K562 (cell line): ENCODE data around the gene DAZAP1. TPM values are rescaled to one million over a fixed set of nuclear protein-coding genes. Genes with fewer than 3 reads are reported as not detected.

Experiments used
- ATAC-seq: fragments of 200-7000 bp; cut with Tn5 transposase; 3 replicates; pipeline ENCODE4 v1.9.1; 2020; ENCODE audit warnings: moderate library complexity
- BruUV-seq: library from RNA; stranded (reverse); fragments of 400-500 nt; replicated peaks from 2 replicates; lab custom pipeline; 2021; lab: Mats Ljungman, UMichigan
- CTCF ChIA-PET: fragments of 300-600 bp; formaldehyde crosslinking; extraction: SDS; loops from one replicate; lab custom pipeline; 2021; ENCODE audit warnings: low intra/inter-chr PET ratio; lab: Yijun Ruan, JAX
- POLR2A ChIA-PET: fragments of 300-600, 350-650 bp; sonication (Branson Sonifier 250); formaldehyde crosslinking; extraction: SDS; loops from one replicate; lab custom pipeline; 2021; ENCODE audit warnings: antibody characterized with exemption, inconsistent platforms; lab: Yijun Ruan, JAX
- DNase-seq, 4 experiments: peaks; one replicate each; pipeline versions ENCODE4 v3.0.0 to v3.0.0-alpha.2; 2011 to 2018; ENCODE audit warnings: low spot score in 3 of 4, mixed read lengths in 3 of 4; ENCODE audit errors: extremely low read depth in 1 of 4
- FAIRE-seq: peaks from 2 replicates; lab custom pipeline; 2011; peaks lifted over from hg19 to GRCh38; lab: Jason Lieb, UNC
- H2AFZ ChIP-seq: 2 replicates; pipeline ENCODE4 v1.6.0; 2011; ENCODE audit warnings: low read depth, low read length, control low read depth, inconsistent platforms
- H3K27ac ChIP-seq: fragments of 200-600 bp; 3 replicates; pipeline ENCODE4 v1.8.0; 2011; ENCODE audit warnings: low read depth, mild to moderate bottlenecking, control low read depth, inconsistent platforms, low read length, moderate library complexity, mixed read lengths; ENCODE audit errors: extremely low read depth
- H3K27me3 ChIP-seq, 2 experiments: fragments of 300-600 bp in 1 of 2; 2 replicates in 1 of 2; 3 replicates in 1 of 2; pipeline versions ENCODE4 v1.6.0 to v1.8.0; 2011; ENCODE audit warnings: inconsistent platforms in 2 of 2, low read length in 2 of 2, mild to moderate bottlenecking in 1 of 2, mixed read lengths in 1 of 2, moderate library complexity in 1 of 2; ENCODE audit not compliant: control insufficient read depth in 2 of 2, insufficient read depth in 2 of 2
- H3K36me3 ChIP-seq: fragments of 300-600 bp; 3 replicates; pipeline ENCODE4 v1.8.0; 2011; ENCODE audit warnings: mild to moderate bottlenecking, low read length, inconsistent platforms; ENCODE audit not compliant: control insufficient read depth, insufficient read depth
- H3K4me1 ChIP-seq, 2 experiments: fragments of 200-600 bp in 1 of 2; replicated peaks in 1 of 2; 2 replicates in 1 of 2; 3 replicates in 1 of 2; pipeline versions ENCODE4 v1.5.1 to v1.8.0; 2011; ENCODE audit warnings: inconsistent platforms in 2 of 2, low read length in 2 of 2, mild to moderate bottlenecking in 1 of 2, mixed read lengths in 1 of 2, moderate library complexity in 1 of 2; ENCODE audit not compliant: control insufficient read depth in 2 of 2, insufficient read depth in 2 of 2
- H3K4me2 ChIP-seq: 2 replicates; pipeline ENCODE4 v1.6.1; 2011; ENCODE audit warnings: low read length, control low read depth, inconsistent platforms, mixed read lengths; ENCODE audit not compliant: insufficient read depth
- H3K4me3 ChIP-seq: fragments of 200-600 bp; sonication (generic), shearing (Covaris generic); 2 replicates; pipeline ENCODE4 v1.5.1; 2016; ENCODE audit warnings: control low read depth, inconsistent platforms
- H3K79me2 ChIP-seq: fragments of 200-600 bp; 3 replicates; pipeline ENCODE4 v1.8.0; 2011; ENCODE audit warnings: low read length, inconsistent platforms; ENCODE audit not compliant: control insufficient read depth, insufficient read depth
- H3K9ac ChIP-seq, 2 experiments: 2 replicates each; pipeline versions ENCODE4 v1.6.0 to v1.6.1; 2011; ENCODE audit warnings: low read depth in 2 of 2, low read length in 2 of 2, control low read depth in 1 of 2, inconsistent platforms in 1 of 2, mild to moderate bottlenecking in 1 of 2, mixed read lengths in 1 of 2; ENCODE audit not compliant: insufficient read depth in 1 of 2
- H3K9me1 ChIP-seq: one replicate; pipeline ENCODE4 v1.6.0; 2011; ENCODE audit warnings: inconsistent platforms, mild to moderate bottlenecking, low read length, moderate library complexity; ENCODE audit not compliant: control insufficient read depth, insufficient read depth
- H3K9me3 ChIP-seq: replicated peaks from 2 replicates; pipeline ENCODE4 v1.5.1; 2011; ENCODE audit warnings: low read depth, low read length, inconsistent platforms; ENCODE audit not compliant: control insufficient read depth, insufficient read depth
- H4K20me1 ChIP-seq: replicated peaks from 2 replicates; pipeline ENCODE4 v1.6.1; 2011; ENCODE audit warnings: low read length, inconsistent platforms, mixed read lengths; ENCODE audit not compliant: control insufficient read depth, insufficient read depth
- ADNP ChIP-seq: fragments of 200-800 bp; sonication (Bioruptor generic); IDR thresholded peaks from 2 replicates; pipeline ENCODE4 v1.6.1; 2016; ENCODE audit warnings: missing genetic modification characterization, missing compliant biosample characterization
- CBX2 ChIP-seq: fragments of 200-600 bp; sonication (generic); IDR thresholded peaks from one replicate; pipeline ENCODE4 v1.6.1; 2012; ENCODE audit warnings: mild to moderate bottlenecking, low read length, inconsistent platforms; ENCODE audit not compliant: insufficient read depth, poor library complexity, severe bottlenecking
- SMARCE1 ChIP-seq: fragments of 450-650 bp; IDR thresholded peaks from 2 replicates; pipeline ENCODE4 v1.7.1; 2016; ENCODE audit warnings: mild to moderate bottlenecking
- ZBTB33 ChIP-seq: sonication (generic); formaldehyde crosslinking; IDR thresholded peaks from 2 replicates; pipeline ENCODE4 v1.8.1; 2023; ENCODE audit warnings: mild to moderate bottlenecking, missing genetic modification reagents
- WGBS: fragments of 100-300 bp; shearing (Covaris generic); methylation state at CpG from one replicate; pipeline ENCODE4 v1.1.6; 2016; ENCODE audit warnings: low coverage, mixed read lengths; ENCODE audit not compliant: insufficient coverage; ENCODE audit errors: missing lambda C conversion rate; 5-methylcytosine and 5-hydroxymethylcytosine counted together
- in situ Hi-C: fragments of 300-500 bp; cut with MboI; formaldehyde crosslinking; loops from 4 replicates; pipeline ENCODE4 v1.15.0; 2018; ENCODE audit warnings: inconsistent platforms, mixed read lengths
- intact Hi-C: fragments of 100-400 bp; cut with micrococcal nuclease; formaldehyde crosslinking; loops from 2 replicates; pipeline ENCODE4 v1.14.2; 2022
- polyA plus RNA-seq, 8 experiments: library from polyadenylated mRNA; depleted of rRNA in 4 of 8; stranded (reverse) in 5 of 8; unstranded in 3 of 8; fragments of >200 nt; fragmentation: Nextera tagmentation in 2 of 8; fragmentation: Illumina TruSeq in 1 of 8; extraction: Ambion mirVana in 2 of 8; extraction: Trizol in 1 of 8; gene quantifications; 2 replicates each; pipeline versions ENCODE4 v1.2.1 to v1.2.3, GENCODE V29; 2011 to 2014; ENCODE audit warnings: inconsistent platforms in 1 of 8, missing spikeins in 1 of 8
- total RNA-seq, 7 experiments: library from RNA; depleted of rRNA in 6 of 7; stranded (reverse); fragments of >200 nt in 6 of 7; fragmentation: Illumina TruSeq in 2 of 7; extraction: Trizol in 2 of 7; gene quantifications; 2 replicates each; pipeline versions ENCODE4 v1.2.1 to v1.2.3, GENCODE V29; 2011 to 2021; ENCODE audit warnings: low replicate concordance in 1 of 7
- TF ChIP-seq, protein P1 (sequence below), 3 experiments: IDR thresholded peaks in 2 of 3; conservative IDR thresholded peaks in 1 of 3; 2 replicates each; pipeline ENCODE4 v1.5.1; 2011 to 2012; ENCODE audit warnings: low read length in 3 of 3, mild to moderate bottlenecking in 3 of 3, control low read depth in 2 of 3, improper control_type of control experiment in 1 of 3, inconsistent platforms in 1 of 3, low read depth in 1 of 3, mixed read lengths in 1 of 3, moderate library complexity in 1 of 3; ENCODE audit not compliant: insufficient read depth in 2 of 3

Gene DAZAP1
- total and polyA plus RNA-seq, 9 of the 15 experiments (the other 6 are each of a cell fraction or from before 2014, with no cell fraction given), result 10.8 to 289 (median 142) TPM

DNA sequence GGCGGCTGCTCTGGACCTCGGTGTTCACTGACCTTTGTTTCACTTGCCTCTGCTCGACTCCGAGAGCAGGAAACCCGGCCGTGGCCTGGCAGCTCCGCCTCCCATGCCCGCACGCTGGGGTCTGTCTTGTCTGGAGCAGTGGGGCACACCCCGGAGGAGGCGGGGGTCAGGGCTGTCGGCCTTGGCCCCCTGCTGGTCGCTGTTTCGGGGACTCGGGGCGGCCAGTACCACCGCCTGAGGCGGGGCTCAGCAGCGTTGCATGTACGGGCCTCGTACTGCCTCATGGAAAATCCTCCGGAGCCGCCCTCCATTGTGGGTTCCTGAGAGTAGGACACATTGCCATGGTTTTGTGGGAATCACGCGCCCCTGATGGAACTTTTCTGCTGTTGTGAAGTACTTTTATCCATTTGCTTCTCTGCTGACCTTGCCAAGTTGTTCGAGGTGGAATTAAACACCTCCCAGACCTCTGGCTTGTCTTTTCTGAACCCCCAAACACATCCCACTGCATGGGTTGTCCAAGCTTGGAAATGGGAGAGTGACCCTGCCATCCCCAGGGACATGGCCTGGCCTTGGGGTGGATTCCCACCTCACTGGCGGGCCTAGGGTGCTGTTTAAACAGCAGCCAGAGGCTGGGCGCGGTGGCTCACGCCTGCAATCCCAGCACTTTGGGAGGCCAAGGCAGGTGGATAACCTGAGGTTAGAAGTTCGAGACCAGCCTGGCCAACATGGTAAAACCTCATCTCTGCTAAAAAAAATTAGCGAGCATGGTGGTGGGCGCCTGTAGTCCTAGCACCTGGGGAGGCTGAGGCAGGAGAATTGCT lies 29.2 kb upstream of the DAZAP1 start:
- peak; percentile 31; the same call in 2 of the 3 replicates for ATAC-seq
- no peak overlapping the region for H3K4me2 ChIP-seq
- no peaks in the 10 kb centered on the region for H3K9me1 ChIP-seq
- no peak for FAIRE-seq
- peaks cover 0 to 40% of the 10 kb centered on the region in 2 experiments; a peak in 2 of 5 replicates for H3K4me1 ChIP-seq
- H3K9ac ChIP-seq, result 0 out of 4 replicates have a peak overlapping the region, but pooled peaks of 1 of the 2 experiments have one; percentile 13
- no peak overlapping the region for H2AFZ ChIP-seq
- intact Hi-C loops (no loop called here), in situ Hi-C loops (no loop called here)
- H3K79me2 ChIP-seq, result no peaks in the 10 kb centered on the region
- POLR2A ChIA-PET, result interaction anchor here (0.6 kb wide), 1 partner anchor 13 kb away, joined by 4 read pairs; no protein-coding TSS in a partner anchor
- no peak overlapping the region for H3K27ac ChIP-seq
- no peaks in the 10 kb centered on the region; the same call in 1 of the 2 replicates for H4K20me1 ChIP-seq
- CTCF ChIA-PET, result no interaction called here
- 88% methylated on average over 19 of the region's 33 CpGs for whole genome bisulfite sequencing
- no peaks in the 10 kb centered on the region for H3K9me3 ChIP-seq
- TF ChIP-seq ZBTB33 (CRISPR knock-in tag), result peak; percentile 51; the same call in 1 of the 2 replicates
- TF ChIP-seq SMARCE1, result no peak
- no peak for TF ChIP-seq ADNP (tag)
- TF ChIP-seq, protein P1, sequence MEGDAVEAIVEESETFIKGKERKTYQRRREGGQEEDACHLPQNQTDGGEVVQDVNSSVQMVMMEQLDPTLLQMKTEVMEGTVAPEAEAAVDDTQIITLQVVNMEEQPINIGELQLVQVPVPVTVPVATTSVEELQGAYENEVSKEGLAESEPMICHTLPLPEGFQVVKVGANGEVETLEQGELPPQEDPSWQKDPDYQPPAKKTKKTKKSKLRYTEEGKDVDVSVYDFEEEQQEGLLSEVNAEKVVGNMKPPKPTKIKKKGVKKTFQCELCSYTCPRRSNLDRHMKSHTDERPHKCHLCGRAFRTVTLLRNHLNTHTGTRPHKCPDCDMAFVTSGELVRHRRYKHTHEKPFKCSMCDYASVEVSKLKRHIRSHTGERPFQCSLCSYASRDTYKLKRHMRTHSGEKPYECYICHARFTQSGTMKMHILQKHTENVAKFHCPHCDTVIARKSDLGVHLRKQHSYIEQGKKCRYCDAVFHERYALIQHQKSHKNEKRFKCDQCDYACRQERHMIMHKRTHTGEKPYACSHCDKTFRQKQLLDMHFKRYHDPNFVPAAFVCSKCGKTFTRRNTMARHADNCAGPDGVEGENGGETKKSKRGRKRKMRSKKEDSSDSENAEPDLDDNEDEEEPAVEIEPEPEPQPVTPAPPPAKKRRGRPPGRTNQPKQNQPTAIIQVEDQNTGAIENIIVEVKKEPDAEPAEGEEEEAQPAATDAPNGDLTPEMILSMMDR (IDR thresholded peaks at IDR 0.05 in 2 of 3, conservative IDR thresholded peaks at IDR 0.05 in 1 of 3; ENCODE audit: insufficient read depth in 2 of 3, low read depth in 1 of 3, low read length in 3 of 3), result peak in 2 of 3 experiments; percentile 12 to 44; a peak in 3 of 6 replicates
- TF ChIP-seq CBX2, result no peak
- peaks cover 33% of the 10 kb centered on the region for H3K36me3 ChIP-seq
- H3K27me3 ChIP-seq, result no peaks in the 10 kb centered on the region
- no peak overlapping the region for H3K4me3 ChIP-seq
- no TSS peak for BruUV-seq
- DNase-seq, result no peak
